Measurements from ENCODE around the gene FHOD1. TPM values are rescaled to one million over a fixed set of nuclear protein-coding genes. Genes with fewer than 3 reads are reported as not detected.
A peak's percentile ranks its signal among the peaks of the same experiment; 100 is the strongest.

Gene FHOD1
- total and polyA plus RNA-seq, 2 of the 13 experiments (the other 11 are each of a cell fraction or from before 2014, with no cell fraction given): 20.0 to 20.8 TPM

GRCh38 chr16:67284699-67285646 lies 37.7 kb upstream of the FHOD1 start (continued):
- peak; percentile 87 for TF ChIP-seq ZFX (CRISPR knock-in tag; IDR thresholded peaks at IDR 0.05; ENCODE audit: low read depth)
- TF ChIP-seq NFE2 (CRISPR knock-in tag; IDR thresholded peaks at IDR 0.05): no peak
- no peak for TF ChIP-seq SOX13 (IDR thresholded peaks at IDR 0.05)
- no peak for TF ChIP-seq SOX13 (CRISPR knock-in tag; conservative IDR thresholded peaks at IDR 0.05 in 1 of 2, IDR thresholded peaks at IDR 0.05 in 1 of 2)
- TF ChIP-seq HOXA3 (CRISPR knock-in tag; IDR thresholded peaks at IDR 0.05): no peak
- TF ChIP-seq ZNF17 (CRISPR knock-in tag; IDR thresholded peaks at IDR 0.05): no peak
- no peak for TF ChIP-seq ZFP62 (CRISPR knock-in tag; IDR thresholded peaks at IDR 0.05)
- no peak for TF ChIP-seq PHF20 (CRISPR knock-in tag; IDR thresholded peaks at IDR 0.05)
- TF ChIP-seq ZNF776 (CRISPR knock-in tag; IDR thresholded peaks at IDR 0.05): no peak
- no peak for TF ChIP-seq ZNF609 (CRISPR knock-in tag; IDR thresholded peaks at IDR 0.05; ENCODE audit: borderline replicate concordance)
- TF ChIP-seq, protein P1, sequence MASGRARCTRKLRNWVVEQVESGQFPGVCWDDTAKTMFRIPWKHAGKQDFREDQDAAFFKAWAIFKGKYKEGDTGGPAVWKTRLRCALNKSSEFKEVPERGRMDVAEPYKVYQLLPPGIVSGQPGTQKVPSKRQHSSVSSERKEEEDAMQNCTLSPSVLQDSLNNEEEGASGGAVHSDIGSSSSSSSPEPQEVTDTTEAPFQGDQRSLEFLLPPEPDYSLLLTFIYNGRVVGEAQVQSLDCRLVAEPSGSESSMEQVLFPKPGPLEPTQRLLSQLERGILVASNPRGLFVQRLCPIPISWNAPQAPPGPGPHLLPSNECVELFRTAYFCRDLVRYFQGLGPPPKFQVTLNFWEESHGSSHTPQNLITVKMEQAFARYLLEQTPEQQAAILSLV (CRISPR knock-in tag; IDR thresholded peaks at IDR 0.05; ENCODE audit: borderline replicate concordance): no peak
- no peak for TF ChIP-seq ZFP1 (CRISPR knock-in tag; IDR thresholded peaks at IDR 0.05)
- TF ChIP-seq GLMP (CRISPR knock-in tag; IDR thresholded peaks at IDR 0.05; ENCODE audit: borderline replicate concordance): no peak
- TF ChIP-seq ZNF672 (CRISPR knock-in tag; IDR thresholded peaks at IDR 0.05): no peak
- TF ChIP-seq SNAPC2 (CRISPR knock-in tag; IDR thresholded peaks at IDR 0.05): no peak
- TF ChIP-seq ZNF292 (CRISPR knock-in tag; IDR thresholded peaks at IDR 0.05; ENCODE audit: borderline replicate concordance, low read depth): no peak
- no peak for TF ChIP-seq CHD2 (IDR thresholded peaks at IDR 0.05; ENCODE audit: low read depth, low read length)
- no peak for TF ChIP-seq ATRX (CRISPR knock-in tag; IDR thresholded peaks at IDR 0.05; ENCODE audit: borderline replicate concordance)
- TF ChIP-seq BATF2 (CRISPR knock-in tag; IDR thresholded peaks at IDR 0.05): no peak
- TF ChIP-seq, protein P2, sequence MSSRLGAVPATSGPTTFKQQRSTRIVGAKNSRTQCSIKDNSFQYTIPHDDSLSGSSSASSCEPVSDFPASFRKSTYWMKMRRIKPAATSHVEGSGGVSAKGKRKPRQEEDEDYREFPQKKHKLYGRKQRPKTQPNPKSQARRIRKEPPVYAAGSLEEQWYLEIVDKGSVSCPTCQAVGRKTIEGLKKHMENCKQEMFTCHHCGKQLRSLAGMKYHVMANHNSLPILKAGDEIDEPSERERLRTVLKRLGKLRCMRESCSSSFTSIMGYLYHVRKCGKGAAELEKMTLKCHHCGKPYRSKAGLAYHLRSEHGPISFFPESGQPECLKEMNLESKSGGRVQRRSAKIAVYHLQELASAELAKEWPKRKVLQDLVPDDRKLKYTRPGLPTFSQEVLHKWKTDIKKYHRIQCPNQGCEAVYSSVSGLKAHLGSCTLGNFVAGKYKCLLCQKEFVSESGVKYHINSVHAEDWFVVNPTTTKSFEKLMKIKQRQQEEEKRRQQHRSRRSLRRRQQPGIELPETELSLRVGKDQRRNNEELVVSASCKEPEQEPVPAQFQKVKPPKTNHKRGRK (CRISPR knock-in tag; IDR thresholded peaks at IDR 0.05): no peak
